ENCODE measurements around the gene MKKS.

MKKS gene

DNA sequence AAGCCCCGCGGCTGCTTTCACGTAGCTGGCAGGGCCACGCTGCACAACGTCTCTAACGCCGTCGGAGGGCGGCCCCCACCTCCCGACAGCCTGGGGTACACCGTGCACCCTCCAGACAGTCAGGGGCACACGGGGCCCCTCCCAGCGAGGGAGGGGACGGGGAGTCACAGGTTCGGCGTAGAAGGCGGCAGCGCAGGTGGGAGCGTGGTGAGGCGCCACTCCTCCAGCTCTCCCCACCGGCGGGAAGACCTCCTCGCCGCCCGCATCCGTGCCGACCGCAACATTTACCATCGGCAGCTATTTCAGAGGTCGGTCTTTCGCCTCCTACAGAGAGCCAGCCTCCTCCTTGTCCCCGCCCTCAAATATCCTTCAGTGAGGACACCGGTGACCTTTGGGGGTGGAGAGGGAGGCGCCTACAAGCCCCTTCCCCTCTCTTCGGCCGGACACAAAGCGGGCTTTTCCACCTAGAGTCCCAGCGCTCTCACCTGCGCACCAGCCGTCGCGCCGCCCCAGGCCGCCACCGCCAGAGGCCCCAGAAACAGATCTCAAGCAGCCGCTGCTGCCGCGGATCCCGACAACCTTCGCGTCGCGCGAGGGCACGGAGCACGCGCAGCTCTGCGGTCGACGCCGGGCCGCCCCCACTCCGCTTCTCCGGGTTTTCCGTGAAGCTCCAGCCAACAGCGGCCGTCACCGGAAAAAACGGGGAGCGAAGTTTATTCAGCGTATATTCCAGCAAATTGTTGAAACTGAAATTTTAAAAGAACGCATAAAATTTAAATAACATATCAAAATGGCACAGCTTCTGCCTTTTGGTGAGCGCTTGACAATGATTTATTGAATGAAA lies at the start of gene MKKS:
TSS of gene MKKS (minus strand) at position 600 of the 844 bp plus-strand sequence. CDS start 20,708 bp downstream, outside the sequence.
- peak; percentile 89 for DNase-seq

DNA sequence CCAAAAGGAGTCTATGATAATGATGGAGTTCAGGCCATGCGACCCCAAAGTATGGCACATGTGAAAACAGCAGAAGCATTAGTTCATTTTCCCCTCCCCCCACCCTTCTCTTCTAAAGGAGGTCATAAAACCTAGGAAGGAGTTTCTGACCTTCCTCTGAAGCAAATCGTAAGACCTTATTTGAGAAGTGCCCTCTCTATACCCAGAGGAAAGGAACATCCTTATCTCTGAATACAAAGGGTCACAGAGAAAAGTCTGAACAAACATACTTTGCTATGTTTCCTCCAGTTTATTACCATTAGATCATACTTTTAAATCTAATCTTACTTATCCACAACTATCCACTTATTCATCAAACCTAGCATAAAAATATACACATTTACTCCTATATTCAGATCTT lies 49.7 kb upstream of the MKKS start:
- DNase-seq, result no peak

- DNase-seq, result no peak
These were observed 47.7 kb upstream of the MKKS start for GRCh38 chr20:10481676-10482075.

- DNase-seq, result no peak
These were observed 44.9 kb upstream of the MKKS start for GRCh38 chr20:10478930-10479329.

GRCh38 chr20:10478205-10478604 lies 44.2 kb upstream of the MKKS start:
- no peak for DNase-seq

GRCh38 chr20:10476319-10476724 lies 42.3 kb upstream of the MKKS start:
- no peak for DNase-seq

DNA sequence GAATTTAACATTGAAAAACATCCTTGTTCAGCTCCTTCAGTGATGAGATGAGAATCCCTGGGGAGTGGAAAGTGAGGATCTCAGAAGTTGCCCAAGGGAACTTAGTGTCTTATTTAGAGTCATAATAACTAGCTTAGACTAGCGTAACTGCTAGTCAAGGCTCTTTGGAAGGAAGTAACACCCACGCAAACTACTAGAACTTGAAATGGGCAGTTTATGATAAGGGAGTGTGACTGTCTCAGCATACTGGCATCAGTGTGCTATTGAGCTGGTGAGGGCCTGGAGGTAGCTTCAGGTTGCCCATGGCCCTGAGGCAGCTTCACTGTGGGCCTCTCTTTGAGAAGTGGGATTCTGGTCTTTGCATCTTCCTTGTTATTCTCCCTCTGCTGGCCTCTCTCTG lies 41.2 kb upstream of the MKKS start:
- no peak for DNase-seq

GRCh38 chr20:10474606-10475184 lies 40.7 kb upstream of the MKKS start:
- DNase-seq, result no peak

GRCh38 chr20:10472871-10473270 lies 38.8 kb upstream of the MKKS start:
- no peak for DNase-seq

- DNase-seq, result no peak
These were observed 36.3 kb upstream of the MKKS start for GRCh38 chr20:10470276-10470675.

DNA sequence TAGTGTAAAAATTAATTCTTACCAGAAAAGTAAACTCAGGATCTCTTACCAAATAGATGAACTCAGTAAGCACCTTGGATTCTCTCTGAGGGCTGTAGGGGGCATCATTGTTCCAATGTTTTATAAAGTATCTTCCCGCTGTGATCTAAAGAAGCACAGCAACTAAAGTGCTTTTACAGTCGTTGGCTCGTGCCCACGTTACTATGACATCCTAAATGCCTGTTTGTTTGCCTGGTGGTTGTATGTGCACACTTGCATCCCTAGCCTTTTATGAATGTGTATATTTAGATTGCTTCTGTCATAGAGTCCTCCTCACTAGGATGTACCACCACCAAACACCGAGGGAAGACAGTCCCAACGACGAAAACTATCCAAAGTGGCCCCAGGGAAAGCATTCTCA lies 35.6 kb upstream of the MKKS start:
- DNase-seq, result peak; percentile 8

DNA sequence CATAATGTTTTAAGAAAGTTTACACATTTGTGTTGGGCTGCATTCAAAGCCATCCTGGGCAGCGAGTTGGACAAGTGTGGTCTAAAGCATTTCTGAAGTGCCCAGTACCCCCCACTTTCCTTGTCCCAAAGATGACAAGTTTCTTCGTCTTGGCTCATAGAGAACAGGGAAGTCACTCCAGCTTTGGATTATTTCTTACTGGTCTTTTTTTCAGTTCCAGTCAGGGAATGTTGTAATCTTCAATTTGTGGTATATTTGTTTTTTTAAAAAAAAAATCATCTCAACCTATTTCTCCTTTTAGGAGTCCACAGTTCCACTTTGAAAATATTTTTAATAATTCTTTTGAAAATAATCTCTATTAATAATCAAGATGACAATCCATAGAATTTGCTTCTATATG lies 35.0 kb upstream of the MKKS start:
- no peak for DNase-seq

DNA sequence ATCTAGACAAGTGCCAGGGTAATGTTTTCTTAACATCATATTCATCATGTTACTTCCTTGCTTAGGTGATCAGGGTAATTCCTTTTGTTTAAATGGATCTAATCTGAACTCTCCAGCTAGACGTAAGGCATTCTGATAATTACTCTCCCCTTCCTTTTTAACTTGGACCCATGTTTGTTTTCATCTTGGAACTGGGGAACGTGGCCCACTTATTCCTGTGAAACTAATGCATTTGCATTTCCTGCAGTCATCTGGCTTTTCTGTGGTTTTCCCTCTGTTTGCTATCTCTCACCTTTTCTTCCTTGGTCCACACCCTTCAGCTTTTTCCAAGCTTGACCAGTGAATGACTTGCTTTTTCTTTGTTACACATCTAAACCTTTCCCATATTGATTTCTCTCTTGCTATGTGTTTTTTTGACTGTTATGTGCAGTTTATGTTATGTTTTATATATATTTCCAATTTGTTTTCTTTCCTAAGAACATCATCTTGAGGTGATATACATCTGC lies 34.4 kb upstream of the MKKS start:
- DNase-seq, result no peak

DNA sequence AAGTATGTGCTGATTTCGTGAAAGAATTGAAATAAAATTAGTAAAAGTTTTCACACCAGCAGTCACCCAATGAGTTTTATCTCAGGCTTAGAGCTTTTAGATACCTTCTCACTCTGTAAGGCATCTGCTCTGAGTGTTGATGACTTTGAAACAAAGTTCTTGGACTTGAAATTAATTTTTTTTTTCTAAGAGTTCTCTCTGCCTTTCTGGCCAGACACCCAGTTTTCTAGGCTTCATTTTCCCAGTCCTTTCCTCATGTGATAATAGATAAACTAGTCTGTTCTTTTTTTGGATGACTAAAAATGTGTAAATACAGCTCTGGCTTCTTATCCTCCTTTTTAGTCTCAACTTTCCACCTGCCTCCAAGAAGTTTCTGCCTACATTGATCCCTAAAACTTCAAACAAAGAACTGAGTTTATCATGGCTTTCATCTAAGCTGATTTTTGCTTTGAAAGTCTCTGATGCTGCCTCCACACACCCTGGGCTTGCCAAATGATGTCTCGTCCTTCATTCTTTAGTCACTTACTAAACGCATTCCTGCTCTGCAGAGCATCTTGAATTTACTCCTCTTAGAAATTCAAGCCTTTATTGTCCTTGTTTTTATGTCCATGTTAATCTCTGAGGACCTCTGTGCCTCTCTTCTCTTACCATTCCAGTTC lies 33.8 kb upstream of the MKKS start:
- no peak for DNase-seq

- DNase-seq, result no peak
These were observed 32.8 kb upstream of the MKKS start for GRCh38 chr20:10466855-10467254.

DNA sequence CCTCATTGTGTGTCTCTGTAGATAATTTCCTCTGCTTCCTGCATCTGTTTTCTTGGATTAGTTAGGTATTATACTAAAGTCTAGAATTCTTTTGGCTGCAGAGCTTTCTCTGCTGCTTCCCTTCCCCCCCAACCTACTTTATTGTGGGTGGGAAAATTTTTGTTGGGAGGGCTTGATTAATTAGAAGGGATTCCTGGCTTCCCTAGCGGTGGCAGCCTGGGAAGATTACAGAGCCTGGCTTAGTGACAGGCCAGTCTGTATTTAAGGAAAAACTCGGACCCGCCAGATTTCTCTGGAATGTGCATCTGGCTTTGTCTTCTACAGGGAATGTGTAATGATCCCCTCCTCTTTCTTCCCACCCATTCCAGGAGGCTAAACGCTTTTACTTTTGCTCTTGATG lies 32.3 kb upstream of the MKKS start:
- DNase-seq, result no peak

- DNase-seq, result no peak
These were observed 31.1 kb upstream of the MKKS start for GRCh38 chr20:10465135-10465534.

GRCh38 chr20:10463622-10464021 lies 29.6 kb upstream of the MKKS start:
- DNase-seq, result no peak

GRCh38 chr20:10462516-10462915 lies 28.5 kb upstream of the MKKS start:
- DNase-seq, result no peak

- no peak for DNase-seq
These were observed 27.5 kb upstream of the MKKS start for GRCh38 chr20:10461495-10461894.

GRCh38 chr20:10454151-10454750 lies 20.2 kb upstream of the MKKS start:
- no peak for DNase-seq

DNA sequence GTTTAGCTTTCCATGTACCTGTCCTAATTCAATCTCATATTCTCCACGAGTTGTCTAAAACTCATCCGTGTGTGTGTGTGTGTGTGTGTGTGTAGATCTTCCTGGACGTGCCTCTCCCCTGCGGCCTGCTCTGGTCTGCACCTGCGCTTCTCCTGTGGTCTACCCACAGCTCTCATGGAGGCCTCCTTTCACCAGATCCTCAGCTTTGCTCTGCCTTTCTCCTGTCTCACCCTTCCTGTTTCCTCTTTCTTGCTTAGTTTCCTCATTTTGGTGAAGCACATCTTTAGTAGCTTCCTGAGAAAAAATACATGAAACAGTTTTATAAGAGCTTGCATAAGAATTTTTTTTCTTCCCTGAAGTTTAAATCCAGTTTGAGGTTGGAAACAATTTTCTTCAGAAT lies 19.2 kb upstream of the MKKS start:
- DNase-seq, result peak; percentile 48

GRCh38 chr20:10449270-10449669 lies 15.2 kb upstream of the MKKS start:
- DNase-seq, result no peak

All from CD4-positive, alpha-beta T cell treated with Interleukin-6 for 4 hours (primary cell).